Measurements from ENCODE around the gene GRM6.

Gene GRM6

GRCh38 chr5:178983728-178984127, 11.4 kb downstream of the GRM6 start:
- DNase-seq, result no peak

GRCh38 chr5:178982941-178983340, 12.2 kb downstream of the GRM6 start:
- DNase-seq, result no peak

- no peak for DNase-seq
Observed at GRCh38 chr5:178981381-178981780, 13.7 kb downstream of the GRM6 start.

GRCh38 chr5:178965465-178966055, 29.6 kb downstream of the GRM6 start:
- DNase-seq, result no peak

- no peak for DNase-seq
Observed at GRCh38 chr5:178941361-178941760, 53.8 kb downstream of the GRM6 start.

- DNase-seq, result no peak
Observed at GRCh38 chr5:178940569-178941360, 54.4 kb downstream of the GRM6 start, which contains the start of gene ZNF454. ZNF454 (plus strand) TSS chr5:178941198; CDS start chr5:178942792, 1,594 bp downstream.

GRCh38 chr5:178931846-178932760, 63.0 kb downstream of the GRM6 start:
- no peak for DNase-seq
